GM18861 (cell line): ENCODE data around the gene BST1.
"Not testable (repeated sequence)": the region's sequence is repeated elsewhere in the genome, so short reads cannot be mapped to it uniquely, and the experiment has no call there.

Experiments
- ATAC-seq: cut with Tn5 transposase; IDR thresholded peaks from one replicate; pipeline ENCODE4 v1.9.1; 2021; ENCODE audit not compliant: unreplicated experiment

BST1 gene

DNA sequence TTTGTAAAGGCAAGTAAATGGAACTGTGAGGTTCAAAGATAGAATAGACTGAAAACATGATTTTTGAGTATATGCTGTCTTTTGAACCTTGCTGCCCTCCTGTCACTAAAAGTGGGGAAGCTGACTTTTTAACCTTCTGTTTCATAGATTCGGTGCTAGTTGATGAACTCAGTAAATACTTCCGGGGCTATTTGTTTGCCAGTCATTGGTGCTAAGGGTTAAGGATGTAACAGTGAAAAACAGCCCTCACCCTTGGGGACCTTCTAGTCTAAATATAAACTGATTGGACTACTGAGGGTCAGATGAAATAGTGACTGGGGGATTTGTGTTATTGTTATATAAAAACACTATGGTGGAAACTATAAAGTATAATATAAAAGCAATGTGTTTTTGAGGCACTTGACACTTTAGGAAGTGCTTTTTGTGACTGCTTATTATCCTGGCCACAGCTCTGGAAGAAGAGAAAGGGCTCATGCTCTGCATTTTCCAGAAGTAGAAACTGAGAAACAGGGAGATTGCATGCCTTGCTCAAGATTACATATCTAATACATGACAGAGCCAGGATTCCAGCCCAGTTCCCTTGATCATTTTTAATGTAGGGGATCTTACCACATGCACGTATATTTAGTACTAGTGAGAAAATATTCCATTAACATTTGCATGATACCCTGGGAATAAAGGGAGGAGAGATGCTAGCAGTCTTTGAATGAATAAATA, 3.9 kb downstream of the BST1 start:
- no peak for ATAC-seq

DNA sequence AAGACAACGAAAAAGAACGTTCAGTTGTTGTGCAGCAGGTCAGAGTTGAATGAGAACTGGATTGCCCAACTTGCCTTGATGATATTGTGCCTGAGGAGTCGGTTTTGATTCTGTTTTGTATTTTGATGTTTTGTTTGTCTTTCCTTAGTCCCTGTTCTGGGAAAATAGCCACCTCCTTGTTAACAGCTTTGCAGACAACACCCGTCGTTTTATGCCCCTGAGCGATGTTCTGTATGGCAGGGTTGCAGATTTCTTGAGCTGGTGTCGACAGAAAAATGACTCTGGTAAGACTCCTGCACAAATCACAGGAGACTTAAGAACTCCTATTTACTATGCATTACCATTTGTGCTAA, 4.5 kb downstream of the BST1 start:
- ATAC-seq: no peak

DNA sequence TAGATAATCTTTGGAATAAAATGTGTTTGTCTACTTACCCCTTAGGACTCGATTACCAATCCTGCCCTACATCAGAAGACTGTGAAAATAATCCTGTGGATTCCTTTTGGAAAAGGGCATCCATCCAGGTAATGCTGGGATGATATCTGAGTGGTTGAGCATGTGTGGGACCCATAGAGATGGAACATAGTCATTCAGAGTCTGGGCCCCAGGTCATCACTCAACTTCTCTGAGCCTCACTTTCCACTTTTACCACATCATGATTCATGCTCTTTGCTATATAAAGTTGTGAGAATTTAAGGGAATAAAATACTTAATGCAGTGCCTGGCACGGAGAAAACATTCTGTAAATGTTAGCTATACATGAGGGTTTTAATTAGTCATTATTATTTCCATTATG, 8.9 kb downstream of the BST1 start:
- no peak for ATAC-seq

DNA sequence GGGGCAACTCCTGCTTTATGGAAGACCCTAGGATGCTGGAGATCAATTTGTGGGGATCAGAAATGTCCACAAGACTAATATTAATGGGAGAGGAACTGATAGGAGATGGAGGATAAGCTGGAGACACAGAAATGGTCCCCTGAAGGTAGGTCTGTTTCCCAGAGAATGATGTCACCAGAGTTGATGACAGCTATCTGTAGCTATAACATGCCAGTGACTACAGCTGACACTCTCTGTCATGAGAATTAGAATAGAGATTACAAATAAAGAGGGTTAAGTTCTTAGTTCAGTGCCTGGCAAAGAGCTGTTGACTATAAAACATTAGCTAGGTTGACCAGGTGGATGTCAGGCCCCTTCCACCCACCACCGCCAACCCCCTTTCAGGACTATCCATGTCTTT, 9.3 kb downstream of the BST1 start:
- no peak for ATAC-seq

DNA sequence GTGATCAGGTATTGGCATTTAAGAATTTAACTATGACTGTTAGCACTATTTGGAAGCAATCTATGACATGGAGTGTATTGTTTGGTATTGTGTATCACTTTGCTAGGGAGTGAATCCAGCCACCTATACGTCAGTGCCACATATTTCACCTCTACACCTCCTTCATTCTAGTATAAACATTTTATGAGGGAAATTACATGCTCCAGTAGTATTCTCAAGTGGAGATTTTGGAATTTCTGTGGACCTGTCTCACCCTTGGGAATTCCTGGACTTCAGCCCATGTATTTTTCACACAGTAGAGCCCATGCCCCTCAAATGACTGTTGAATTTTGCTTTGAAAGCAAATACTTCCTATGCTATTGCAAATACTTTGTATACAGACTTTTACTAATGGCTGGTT, 11.3 kb downstream of the BST1 start:
- no peak for ATAC-seq

DNA sequence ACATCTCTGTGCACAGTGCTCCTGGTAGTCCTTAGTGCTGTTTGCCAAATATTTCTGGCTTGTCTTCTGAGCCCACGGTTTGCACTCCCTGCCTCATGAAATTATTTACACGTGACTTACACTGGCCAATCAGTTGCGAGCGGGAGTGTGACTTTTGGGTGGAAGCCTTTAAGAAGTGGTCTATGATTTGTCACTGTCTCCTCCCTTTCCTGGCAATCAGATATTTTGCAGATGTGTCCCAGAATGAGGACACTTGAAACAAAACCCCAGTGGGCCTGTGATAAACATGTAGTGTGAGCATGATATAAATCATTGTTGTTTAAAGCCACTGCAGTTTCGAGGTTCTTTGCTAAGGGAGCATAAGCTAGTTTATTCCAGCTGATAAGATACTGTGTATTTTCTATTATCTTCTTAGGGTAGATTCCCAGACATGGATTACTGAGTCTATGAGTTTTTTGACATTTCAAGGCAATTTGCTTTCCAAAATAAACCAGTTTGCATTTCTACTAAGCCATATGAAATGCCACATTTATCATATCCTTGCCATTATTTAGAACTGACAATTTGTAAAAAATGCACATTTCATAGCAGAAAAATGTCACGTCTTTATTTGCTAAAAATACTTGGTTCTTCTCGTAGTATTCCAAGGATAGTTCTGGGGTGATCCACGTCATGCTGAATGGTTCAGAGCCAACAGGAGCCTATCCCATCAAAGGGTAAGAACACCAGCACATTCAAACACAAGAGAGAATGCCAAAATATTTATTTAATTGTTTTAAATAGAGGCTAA, 12.0 kb downstream of the BST1 start:
- no peak for ATAC-seq

DNA sequence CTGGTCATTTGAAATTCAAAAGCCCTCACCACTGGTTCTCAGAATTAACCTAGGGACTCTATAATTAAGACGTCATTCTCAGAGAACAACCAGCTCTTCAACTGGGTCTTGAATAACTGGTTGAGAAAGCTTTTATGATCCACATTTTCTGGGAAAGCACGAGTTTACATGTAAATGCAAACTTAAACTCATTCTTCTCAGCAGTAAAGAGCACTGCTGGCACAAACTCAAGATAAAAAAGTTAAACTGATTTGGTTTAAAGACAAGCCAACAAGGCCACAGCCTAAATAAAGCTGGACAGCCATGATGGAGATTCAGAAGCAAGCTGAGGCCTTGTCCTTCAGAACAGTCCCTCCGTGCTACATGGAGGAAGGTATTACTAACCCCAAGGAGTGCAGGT, 13.2 kb downstream of the BST1 start:
- ATAC-seq: no peak

DNA sequence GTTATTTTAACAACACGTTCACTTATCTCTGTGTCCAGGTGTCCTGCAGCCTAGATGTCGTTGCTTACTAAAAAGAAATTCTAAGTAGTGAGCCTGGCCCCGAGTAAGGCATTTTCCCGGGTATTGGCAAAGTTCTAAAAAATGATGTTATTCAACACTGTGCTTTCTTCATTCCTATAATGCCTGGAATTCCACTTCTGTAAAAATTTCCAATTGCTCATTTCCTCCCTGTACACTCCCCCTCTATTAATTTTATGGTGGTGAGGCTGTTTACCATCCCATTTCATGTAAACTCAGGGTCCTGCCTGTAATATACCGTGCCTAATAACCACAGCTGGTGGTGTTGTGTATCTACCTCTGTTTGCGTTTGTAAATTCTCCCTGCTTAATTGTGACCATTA, 14.2 kb downstream of the BST1 start:
- ATAC-seq: no peak

DNA sequence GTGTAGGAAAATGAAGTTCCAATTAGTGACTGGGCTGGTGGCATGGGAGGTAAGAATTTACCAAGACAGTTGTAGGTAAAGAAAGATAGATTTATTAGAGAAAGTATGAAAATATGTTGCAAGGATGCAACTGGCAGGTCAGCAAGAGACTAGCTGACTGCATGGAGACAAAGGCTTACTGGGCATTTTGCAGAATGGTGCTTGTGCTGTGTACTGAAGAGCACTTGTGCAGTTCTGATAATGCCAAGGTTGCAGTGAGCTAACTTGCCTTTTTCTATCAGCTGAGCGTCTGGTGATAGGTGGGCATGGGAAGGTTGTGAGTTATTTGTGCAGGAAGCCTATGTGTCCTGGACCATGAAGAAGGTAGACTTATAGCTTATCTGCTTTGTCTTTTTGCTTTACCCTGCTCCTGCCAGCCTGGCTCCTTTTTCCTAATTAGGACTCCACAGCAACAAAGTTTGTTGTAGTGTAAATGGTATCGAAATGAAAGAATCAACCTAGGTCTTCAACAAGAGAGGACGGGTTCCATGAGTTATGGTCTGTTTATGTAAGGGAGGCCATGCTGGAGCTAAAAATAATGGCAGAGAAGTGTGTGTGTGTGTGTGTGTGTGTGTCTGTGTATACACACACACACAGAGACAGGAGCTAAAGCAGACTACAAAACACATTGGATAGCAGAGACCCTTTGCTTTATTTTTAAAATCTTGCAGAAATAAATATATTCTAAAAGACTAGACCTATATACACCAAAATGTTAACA, 15.0 kb downstream of the BST1 start:
- ATAC-seq: no peak

DNA sequence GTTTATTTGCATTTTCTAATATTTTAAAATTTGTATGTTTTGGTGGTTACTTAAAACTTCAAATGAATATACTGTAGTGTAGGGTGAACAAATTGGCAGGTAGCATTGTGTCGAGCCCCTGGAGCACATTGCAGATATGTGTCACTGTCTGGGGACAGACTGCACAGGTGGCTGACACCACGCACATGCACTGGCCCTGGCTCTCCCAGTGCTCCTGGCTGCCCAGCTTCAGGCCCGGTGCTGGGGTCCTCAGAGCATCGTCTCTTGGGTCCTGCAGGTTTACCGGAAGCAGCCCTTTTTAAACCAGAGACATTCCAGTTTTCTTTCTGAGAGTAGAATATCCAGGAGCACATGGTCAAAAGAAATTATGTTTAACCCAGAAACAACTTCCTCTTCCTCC, 15.6 kb downstream of the BST1 start:
- no peak for ATAC-seq

DNA sequence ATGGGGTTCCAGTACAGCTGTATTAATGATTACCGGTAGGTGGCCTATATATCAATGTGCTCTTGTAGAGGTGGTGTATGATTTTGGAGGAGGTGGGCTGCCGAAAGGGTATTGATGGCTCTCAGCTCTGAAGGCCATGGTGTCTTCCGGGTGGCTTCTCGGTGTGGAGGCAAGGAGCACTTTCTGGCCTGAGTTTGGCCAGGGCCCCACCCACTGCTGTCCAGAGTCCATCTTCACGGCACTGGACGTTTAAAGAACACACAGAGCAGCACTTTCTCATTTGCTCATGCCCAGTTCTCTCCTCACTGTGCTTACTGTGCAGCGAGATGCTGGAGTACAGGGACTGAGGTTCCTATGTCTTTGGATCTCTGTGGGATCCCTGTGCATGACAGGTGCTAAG, 16.1 kb downstream of the BST1 start:
- ATAC-seq: no peak

DNA sequence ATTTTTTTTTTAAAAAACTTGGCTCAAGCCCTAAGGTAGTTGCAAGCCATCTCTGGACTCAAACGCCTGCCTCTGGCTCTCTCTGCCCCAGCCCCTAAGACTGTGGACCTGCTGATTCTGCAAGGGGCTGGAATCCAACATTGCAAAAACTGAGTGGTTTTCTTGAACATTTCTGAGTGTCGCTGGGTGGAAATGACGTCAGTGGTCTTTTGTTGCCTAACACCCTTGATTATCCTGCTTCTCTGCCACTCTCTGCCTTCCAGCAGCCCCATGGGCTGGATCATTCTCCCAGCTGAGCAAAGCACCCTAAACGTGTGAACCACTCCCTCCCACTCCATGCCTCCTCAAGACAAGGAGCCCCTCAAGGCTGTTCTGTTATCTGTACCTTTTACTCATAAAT, 16.6 kb downstream of the BST1 start:
- no peak for ATAC-seq

DNA sequence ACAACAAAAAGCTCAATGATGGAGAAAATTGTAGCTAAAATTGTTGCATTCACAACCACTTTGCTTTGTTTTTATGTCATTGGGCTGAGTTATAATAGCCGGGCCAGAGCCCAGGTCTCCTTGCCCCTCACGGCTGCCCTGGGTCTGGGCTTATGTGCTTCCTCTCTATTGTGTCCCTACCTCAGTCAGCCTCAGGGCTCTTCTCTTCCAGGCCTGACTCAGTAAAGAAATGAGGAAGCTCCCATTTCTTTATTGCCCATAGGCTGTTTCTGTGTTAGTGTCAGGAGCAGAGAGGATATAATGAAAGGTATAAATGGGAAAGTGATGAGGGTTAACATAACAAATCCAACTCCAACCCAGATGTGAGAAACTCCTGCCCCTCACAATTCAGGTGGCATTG, 18.0 kb downstream of the BST1 start:
- no peak for ATAC-seq

DNA sequence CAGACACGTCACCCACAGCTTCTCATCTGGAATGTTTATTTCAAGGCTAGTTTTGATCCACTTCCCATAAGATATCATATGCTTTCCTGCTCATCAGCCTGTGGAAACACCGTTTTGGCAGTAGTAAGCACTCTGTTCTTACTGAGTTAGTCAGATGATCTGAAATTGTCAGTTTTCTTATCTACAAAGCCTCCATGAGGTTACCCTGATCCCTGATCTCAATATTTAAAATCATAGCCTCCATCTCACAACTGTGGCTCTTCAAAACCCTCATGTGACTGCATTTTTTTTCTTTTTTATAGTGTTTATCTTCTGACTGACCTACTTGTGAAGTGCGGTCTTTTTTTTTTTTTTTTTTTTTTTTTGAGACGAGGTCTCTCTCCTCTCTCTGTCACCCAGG, 22.7 kb downstream of the BST1 start:
- ATAC-seq: no peak

DNA sequence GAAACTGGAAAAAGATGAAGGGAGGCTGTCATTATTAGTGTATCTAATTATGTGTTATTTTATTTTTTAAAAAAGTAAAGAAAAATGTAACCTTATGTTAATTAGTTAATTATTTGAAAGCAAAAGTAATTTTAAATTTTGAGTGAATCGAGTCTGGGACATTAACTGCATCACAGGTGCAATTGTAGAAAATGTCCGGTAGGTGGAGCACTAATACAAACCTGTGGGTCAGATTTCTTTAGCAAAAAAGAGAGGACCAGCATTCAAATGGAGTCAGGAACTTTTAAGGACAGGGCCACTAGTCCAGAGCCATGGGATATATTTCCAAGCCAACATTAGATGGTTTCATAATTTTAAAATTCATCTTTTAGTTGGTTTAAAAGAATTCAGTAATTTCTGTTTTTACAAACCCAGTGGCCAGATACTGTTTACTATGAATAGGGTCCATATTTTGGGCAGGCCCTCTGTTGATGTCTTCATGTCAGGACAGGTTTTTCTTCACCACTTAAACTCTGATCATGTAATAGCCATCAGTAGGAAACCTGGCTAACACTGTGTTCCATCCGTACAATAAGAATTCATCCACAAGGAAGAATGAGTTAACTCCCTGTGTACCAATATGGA, 27.2 kb downstream of the BST1 start:
- peak; percentile 70 for ATAC-seq

DNA sequence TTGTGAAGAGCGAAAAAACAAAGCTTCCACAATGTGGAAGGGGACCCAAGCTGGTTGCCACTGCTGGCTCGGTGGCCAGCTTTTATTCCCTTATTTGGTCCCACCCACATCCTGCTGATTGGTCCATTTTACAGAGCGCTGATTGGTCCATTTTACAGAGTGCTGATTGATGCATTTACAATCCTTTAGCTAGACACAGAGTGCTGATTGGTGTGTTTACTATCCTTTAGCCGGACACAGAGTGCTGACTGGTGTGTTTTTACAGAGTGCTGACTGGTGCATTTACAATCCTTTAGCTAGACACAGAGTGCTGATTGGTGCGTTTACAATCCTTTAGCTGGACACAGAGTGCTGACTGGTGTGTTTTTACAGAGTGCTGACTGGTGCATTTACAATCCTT, 30.2 kb downstream of the BST1 start:
- not testable (repeated sequence) for ATAC-seq

DNA sequence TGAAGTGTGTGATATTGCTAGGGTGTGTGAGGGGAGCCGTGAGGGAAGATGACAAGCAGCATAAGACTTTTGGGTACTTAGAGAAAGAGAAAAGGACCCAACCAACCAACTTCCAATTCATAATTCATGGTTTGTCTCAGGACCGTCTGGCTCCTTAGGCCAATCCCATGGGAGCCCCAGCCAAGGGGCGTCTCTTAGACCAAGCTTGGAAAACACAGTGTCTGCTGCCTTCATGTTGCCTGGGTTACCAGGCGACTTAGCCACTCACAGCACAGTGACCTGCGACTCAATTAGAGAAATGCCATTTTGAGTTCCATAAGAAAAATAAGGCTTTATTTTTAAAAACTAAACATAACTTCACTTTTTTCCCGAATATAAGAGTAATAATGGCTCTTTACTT, 32.7 kb downstream of the BST1 start:
- no peak for ATAC-seq

DNA sequence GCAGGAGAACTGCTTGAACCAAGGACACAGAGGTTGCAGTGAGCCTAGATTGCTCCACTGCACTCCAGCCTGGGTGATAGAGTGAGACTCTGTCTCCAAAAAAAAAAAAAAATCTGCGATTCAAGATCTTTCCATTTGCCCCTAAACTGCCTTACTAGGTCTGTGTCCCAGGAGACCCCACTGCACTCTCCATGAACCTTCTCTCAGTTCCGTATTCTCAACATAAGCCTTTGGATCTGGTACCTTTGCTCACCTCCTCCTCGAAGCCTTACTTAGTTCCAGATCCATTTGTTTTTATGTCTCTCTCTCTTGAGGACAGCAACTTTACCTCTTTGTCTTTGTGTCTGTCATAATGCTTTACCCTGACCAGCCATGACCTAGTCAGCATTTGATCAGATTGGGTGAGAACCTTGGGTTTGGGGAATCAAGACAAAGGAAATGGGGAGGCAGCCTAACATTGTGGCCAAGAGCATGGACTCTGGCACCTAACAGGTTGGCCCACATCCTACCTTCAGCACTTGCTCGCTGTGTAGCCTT, 33.7 kb downstream of the BST1 start:
- no peak for ATAC-seq

DNA sequence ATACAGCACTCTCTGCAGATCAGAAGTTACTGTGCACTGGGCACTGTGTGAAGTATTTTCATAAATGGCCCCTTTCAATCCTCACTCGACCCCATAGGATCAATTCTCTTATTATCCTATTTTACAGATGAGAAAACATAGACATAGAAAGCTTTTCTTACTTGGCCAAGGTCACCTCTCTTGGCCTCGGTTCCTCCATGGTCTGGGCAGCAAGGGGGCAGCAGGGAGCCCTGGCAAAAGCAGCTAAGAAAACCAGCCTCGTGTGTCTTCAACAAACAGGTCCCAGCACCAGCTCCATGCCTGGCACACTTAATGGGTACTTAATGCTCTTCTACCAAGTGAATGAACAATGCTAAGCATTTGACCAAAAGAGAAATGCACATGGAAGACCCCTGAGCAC, 34.4 kb downstream of the BST1 start:
- ATAC-seq: no peak

DNA sequence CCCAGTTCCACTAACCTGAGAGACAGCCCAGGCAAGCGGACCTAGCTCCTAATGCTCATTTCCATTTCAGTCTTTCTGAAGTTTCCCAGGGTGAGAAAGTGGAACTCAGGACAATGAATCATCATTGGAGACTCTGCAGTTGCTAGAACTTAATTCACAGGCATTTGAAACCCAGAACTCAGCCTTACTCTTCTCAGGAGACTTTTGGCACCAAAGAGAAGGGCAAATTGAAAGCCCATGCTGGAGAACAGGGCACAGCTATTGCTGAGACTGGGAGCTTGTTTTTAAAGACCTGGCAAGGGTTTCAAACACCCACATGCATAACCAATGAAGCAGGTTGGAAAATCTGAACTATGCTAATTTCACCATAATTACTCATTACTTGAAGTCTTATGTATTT, 36.0 kb downstream of the BST1 start:
- no peak for ATAC-seq

DNA sequence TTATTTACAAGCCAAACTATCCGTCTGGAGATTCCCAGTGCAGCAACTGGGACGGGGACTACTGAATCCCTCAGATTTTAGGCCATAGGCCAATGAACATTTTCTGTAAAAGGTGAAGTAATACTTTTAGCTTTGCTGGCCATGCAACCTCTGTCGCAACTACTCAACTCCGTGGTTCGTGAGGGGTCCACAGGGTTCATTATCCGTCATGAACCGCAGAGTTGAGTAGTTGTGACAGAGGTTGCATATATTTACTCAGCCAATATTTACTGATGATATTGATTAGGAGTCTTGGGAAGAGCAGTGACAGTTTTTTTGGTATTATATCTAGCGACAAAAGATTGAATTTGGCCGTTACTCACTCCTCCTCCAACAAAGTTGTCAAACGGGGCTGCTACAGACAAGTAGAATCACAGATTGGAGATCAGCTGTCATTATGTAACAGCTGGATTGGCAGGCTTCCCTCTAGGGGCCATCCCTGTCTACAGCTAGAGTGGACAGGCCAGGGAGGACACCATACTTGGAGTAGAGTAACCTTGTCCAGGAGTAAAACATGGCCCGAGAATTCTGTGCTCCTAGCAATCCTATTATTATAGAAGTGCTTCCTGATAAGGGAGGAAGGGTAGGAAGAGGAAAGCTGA, 38.0 kb downstream of the BST1 start:
- ATAC-seq: no peak
